Neuronal stem cell (in vitro differentiated cells): ENCODE data around the gene CORIN.

Experiments
- DNase-seq: peaks from one replicate; pipeline ENCODE4 v3.0.0-alpha.2; 2013; ENCODE audit warnings: low spot score
- H2AFZ ChIP-seq: one replicate; pipeline ENCODE4 v1.6.1; 2013; ENCODE audit warnings: mild to moderate bottlenecking, low read length, inconsistent platforms
- H2AK5ac ChIP-seq: 2 replicates; pipeline ENCODE4 v1.6.1; 2013; ENCODE audit warnings: low read depth, mild to moderate bottlenecking, inconsistent platforms, low read length, moderate library complexity, mixed read lengths
- H2BK120ac ChIP-seq: 2 replicates; pipeline ENCODE4 v1.6.1; 2013; ENCODE audit warnings: low read depth, mild to moderate bottlenecking, inconsistent platforms, low read length, moderate library complexity, mixed read lengths
- H2BK12ac ChIP-seq: one replicate; pipeline ENCODE4 v1.6.1; 2013; ENCODE audit warnings: low read length, inconsistent platforms
- H2BK15ac ChIP-seq: 2 replicates; pipeline ENCODE4 v1.6.1; 2013; ENCODE audit warnings: mild to moderate bottlenecking, low read length, inconsistent platforms, mixed read lengths
- H2BK5ac ChIP-seq: one replicate; pipeline ENCODE4 v1.6.1; 2013; ENCODE audit warnings: inconsistent platforms, mild to moderate bottlenecking, low read length, moderate library complexity
- H3K14ac ChIP-seq: one replicate; pipeline ENCODE4 v1.6.1; 2013; ENCODE audit warnings: low read length, inconsistent platforms
- H3K18ac ChIP-seq: 2 replicates; pipeline ENCODE4 v1.6.1; 2013; ENCODE audit warnings: low read length, inconsistent platforms
- H3K23ac ChIP-seq: 2 replicates; pipeline ENCODE4 v1.6.1; 2013; ENCODE audit warnings: low read depth, mild to moderate bottlenecking, mixed read lengths, low read length, inconsistent platforms; ENCODE audit not compliant: poor library complexity
- H3K27ac ChIP-seq: replicated peaks from 3 replicates; pipeline ENCODE4 v1.5.1; 2013; ENCODE audit warnings: low read length, inconsistent platforms
- H3K27me3 ChIP-seq, 3 experiments: 2 replicates each; pipeline ENCODE4 v1.6.1; 2013; ENCODE audit warnings: low read length in 3 of 3, mild to moderate bottlenecking in 2 of 3, inconsistent platforms in 1 of 3, low read depth in 1 of 3, mixed read lengths in 1 of 3, moderate library complexity in 1 of 3; ENCODE audit not compliant: control insufficient read depth in 3 of 3, insufficient read depth in 3 of 3
- H3K36me3 ChIP-seq, 2 donors: replicated peaks in 1 of 2; 2 replicates each; pipeline ENCODE4 v1.6.1; 2013; ENCODE audit warnings: low read length in 2 of 2; ENCODE audit not compliant: control insufficient read depth in 2 of 2, insufficient read depth in 2 of 2
- H3K4ac ChIP-seq: 2 replicates; pipeline ENCODE4 v1.6.1; 2013; ENCODE audit warnings: inconsistent platforms, mild to moderate bottlenecking, low read length, moderate library complexity
- H3K4me1 ChIP-seq, 2 donors: 1 replicate in 1 of 2; 2 replicates in 1 of 2; pipeline ENCODE4 v1.6.1; 2013; ENCODE audit warnings: low read length in 2 of 2, low read depth in 1 of 2; ENCODE audit not compliant: control insufficient read depth in 2 of 2, insufficient read depth in 1 of 2
- H3K4me2 ChIP-seq: one replicate; pipeline ENCODE4 v1.6.1; 2013; ENCODE audit warnings: mild to moderate bottlenecking, low read length, inconsistent platforms; ENCODE audit not compliant: insufficient read depth, poor library complexity, severe bottlenecking
- H3K4me3 ChIP-seq, 2 donors: 2 replicates each; pipeline ENCODE4 v1.5.1; 2013; ENCODE audit warnings: low read length in 2 of 2, mild to moderate bottlenecking in 2 of 2, inconsistent platforms in 1 of 2, moderate library complexity in 1 of 2
- H3K79me1 ChIP-seq: one replicate; pipeline ENCODE4 v1.6.1; 2013; ENCODE audit warnings: low read depth, mild to moderate bottlenecking, inconsistent platforms, low read length, moderate library complexity
- H3K9ac ChIP-seq: one replicate; pipeline ENCODE4 v1.6.1; 2013; ENCODE audit warnings: mild to moderate bottlenecking, low read depth, low read length, inconsistent platforms; ENCODE audit not compliant: poor library complexity
- H3K9me3 ChIP-seq, 2 donors: replicated peaks in 1 of 2; 2 replicates each; pipeline versions ENCODE3 to v1.6.1; 2013; ENCODE audit warnings: low read length in 2 of 2, mild to moderate bottlenecking in 2 of 2, inconsistent platforms in 1 of 2, low read depth in 1 of 2, mixed read lengths in 1 of 2, moderate library complexity in 1 of 2; ENCODE audit not compliant: control insufficient read depth in 2 of 2, insufficient read depth in 1 of 2
- H4K8ac ChIP-seq: one replicate; pipeline ENCODE4 v1.6.1; 2013; ENCODE audit warnings: low read depth, mild to moderate bottlenecking, inconsistent platforms, low read length, moderate library complexity
- H4K91ac ChIP-seq: one replicate; pipeline ENCODE4 v1.6.1; 2013; ENCODE audit warnings: low read length, low read depth, mild to moderate bottlenecking, inconsistent platforms; ENCODE audit not compliant: poor library complexity
- WGBS, 2 donors: extraction: QIAGEN DNeasy Blood & Tissue Kit; methylation state at CpG; one replicate each; pipeline ENCODE4 v1.1.7; 2013; ENCODE audit warnings: missing lambda C conversion rate in 2 of 2, mixed read lengths in 1 of 2; ENCODE audit not compliant: insufficient read length in 2 of 2, insufficient replicate concordance in 1 of 2; ENCODE audit errors: extremely low coverage in 2 of 2; 5-methylcytosine and 5-hydroxymethylcytosine counted together

Gene CORIN

GRCh38 chr4:47830265-47831025 is 7.4 kb downstream of the CORIN start:
- Histone ChIP-seq H4K91ac (no peak overlapping the region), H2AFZ (no peak overlapping the region), H3K4me1 (peaks cover 0 to 3% of the 10 kb centered on the region in 2 donors), H3K4me2 (no peak overlapping the region), H2BK120ac (no peak overlapping the region), H3K14ac (no peak overlapping the region), H3K79me1 (no peaks in the 10 kb centered on the region), H3K36me3 (no peaks in the 10 kb centered on the region), H3K18ac (no peak overlapping the region), H3K27me3 (no peaks in the 10 kb centered on the region), H2BK15ac (no peak overlapping the region), H2BK12ac (no peak overlapping the region), H3K9me3 (peaks cover 0 to 12% of the 10 kb centered on the region in 2 donors), H3K27ac (no peak overlapping the region), H2BK5ac (no peak overlapping the region), H3K9ac (no peak overlapping the region), H2AK5ac (no peak overlapping the region), H3K4me3 (no peak overlapping the region), H3K4ac (no peak overlapping the region), H3K23ac (no peak overlapping the region), H4K8ac (no peak overlapping the region)
- WGBS, 2 donors: no CpG with 5 or more reads among the region's 3 CpGs
- no peak for DNase-seq

- peaks cover 4 to 7% of the 10 kb centered on the region in 2 donors for H3K4me1 ChIP-seq
- H2BK15ac ChIP-seq: no peak overlapping the region
- H3K23ac ChIP-seq: no peak overlapping the region
- no peak overlapping the region for H3K4me2 ChIP-seq
- no peak overlapping the region for H3K18ac ChIP-seq
- H3K79me1 ChIP-seq: no peaks in the 10 kb centered on the region
- H3K9me3 ChIP-seq: peaks cover 0 to 12% of the 10 kb centered on the region in 2 donors
- H2AK5ac ChIP-seq: no peak overlapping the region
- no peaks in the 10 kb centered on the region for H3K36me3 ChIP-seq
- H2BK120ac ChIP-seq: no peak overlapping the region
- H2BK12ac ChIP-seq: no peak overlapping the region
- no peak for DNase-seq
- H3K27ac ChIP-seq: no peak overlapping the region
- no peak overlapping the region for H3K4ac ChIP-seq
- no peaks in the 10 kb centered on the region for H3K27me3 ChIP-seq
- H2AFZ ChIP-seq: no peak overlapping the region
- no peak overlapping the region for H3K4me3 ChIP-seq
- no peak overlapping the region for H2BK5ac ChIP-seq
- no peak overlapping the region for H4K91ac ChIP-seq
- no peak overlapping the region for H3K9ac ChIP-seq
- no peak overlapping the region for H4K8ac ChIP-seq
- H3K14ac ChIP-seq: no peak overlapping the region
Observed at GRCh38 chr4:47829438-47829837, 8.4 kb downstream of the CORIN start.

GRCh38 chr4:47827343-47828047 is 10.4 kb downstream of the CORIN start:
- no peak overlapping the region for H3K18ac ChIP-seq
- H3K9me3 ChIP-seq: no peaks in the 10 kb centered on the region
- no peak overlapping the region for H2AFZ ChIP-seq
- H3K27me3 ChIP-seq: no peaks in the 10 kb centered on the region
- no peak overlapping the region for H3K4ac ChIP-seq
- H3K23ac ChIP-seq: no peak overlapping the region
- H3K79me1 ChIP-seq: no peaks in the 10 kb centered on the region
- no peaks in the 10 kb centered on the region for H3K36me3 ChIP-seq
- no peak overlapping the region for H3K9ac ChIP-seq
- no peak overlapping the region for H3K14ac ChIP-seq
- H2BK120ac ChIP-seq: no peak overlapping the region
- H4K91ac ChIP-seq: no peak overlapping the region
- WGBS, 2 donors: no CpG with 5 or more reads among the region's 2 CpGs
- H2BK5ac ChIP-seq: no peak overlapping the region
- no peak overlapping the region for H4K8ac ChIP-seq
- H3K4me3 ChIP-seq: no peak overlapping the region
- H3K4me2 ChIP-seq: no peak overlapping the region
- peaks cover 4 to 7% of the 10 kb centered on the region in 2 donors for H3K4me1 ChIP-seq
- DNase-seq: no peak
- no peak overlapping the region for H2BK15ac ChIP-seq
- H2BK12ac ChIP-seq: no peak overlapping the region
- no peak overlapping the region for H2AK5ac ChIP-seq
- H3K27ac ChIP-seq: no peak overlapping the region

- no peak overlapping the region for H3K27ac ChIP-seq
- no peaks in the 10 kb centered on the region for H3K79me1 ChIP-seq
- H2AK5ac ChIP-seq: no peak overlapping the region
- H4K8ac ChIP-seq: no peak overlapping the region
- H3K4me1 ChIP-seq: peaks cover 4 to 7% of the 10 kb centered on the region in 2 donors
- H2BK5ac ChIP-seq: no peak overlapping the region
- no peaks in the 10 kb centered on the region for H3K27me3 ChIP-seq
- H4K91ac ChIP-seq: no peak overlapping the region
- H3K9ac ChIP-seq: no peak overlapping the region
- H2BK120ac ChIP-seq: no peak overlapping the region
- no peaks in the 10 kb centered on the region for H3K36me3 ChIP-seq
- no peak overlapping the region for H3K14ac ChIP-seq
- no CpG with 5 or more reads among the region's 7 CpGs for WGBS, 2 donors
- peak overlapping the region; percentile 83 for H2AFZ ChIP-seq
- DNase-seq: no peak
- H3K4me3 ChIP-seq: no peak overlapping the region
- no peak overlapping the region for H3K4ac ChIP-seq
- H2BK15ac ChIP-seq: no peak overlapping the region
- no peaks in the 10 kb centered on the region for H3K9me3 ChIP-seq
- H3K18ac ChIP-seq: peak overlapping the region; percentile 44
- H2BK12ac ChIP-seq: no peak overlapping the region
- H3K23ac ChIP-seq: no peak overlapping the region
- no peak overlapping the region for H3K4me2 ChIP-seq
Observed at GRCh38 chr4:47824840-47825239, 13.0 kb downstream of the CORIN start.
